ENCODE data around the gene RAB19. TPM values are rescaled to one million over a fixed set of nuclear protein-coding genes. Genes with fewer than 3 reads are reported as not detected.

RAB19 gene
- total RNA-seq, 1 experiment from 2014 or later, result 1.3 TPM

DNA sequence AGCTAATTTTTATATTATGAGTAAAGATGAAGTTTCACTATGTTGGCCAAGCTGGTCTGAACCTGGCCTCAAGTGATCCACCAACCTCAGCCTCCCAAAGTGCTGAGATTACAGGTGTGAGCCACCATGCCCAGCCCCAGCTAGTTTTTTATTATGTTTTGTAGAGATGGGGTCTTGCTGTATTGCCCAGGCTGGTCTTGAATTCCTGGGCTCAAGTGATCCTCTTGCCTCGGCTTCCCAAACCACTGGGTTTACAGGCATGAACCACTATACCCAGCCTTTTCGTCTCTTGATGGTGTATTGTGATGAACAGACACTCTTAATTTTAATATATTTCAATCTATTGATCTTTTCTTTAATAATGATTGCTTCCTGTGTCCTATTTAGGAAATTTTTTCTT, 17.7 kb downstream of the RAB19 start:
- DNase-seq, result no peak
- Histone ChIP-seq H3K4me1 (ENCODE audit: insufficient read depth, low read length) (no peaks in the 10 kb centered on the region), H3K4me2 (ENCODE audit: low read length) (no peak overlapping the region), H3K79me2 (ENCODE audit: low read length) (no peaks in the 10 kb centered on the region), H3K27ac (ENCODE audit: low read length) (no peak overlapping the region), H3F3A (ENCODE audit: low read length, unreplicated experiment) (no peaks in the 10 kb centered on the region), H3K9me3 (ENCODE audit: low read length) (no peaks in the 10 kb centered on the region), H3K27me3 (ENCODE audit: low read length) (no peaks in the 10 kb centered on the region), H3K36me3 (ENCODE audit: low read depth, low read length) (no peaks in the 10 kb centered on the region), H3K9ac (ENCODE audit: low read length) (no peak overlapping the region), H2AFZ (ENCODE audit: low read length) (no peak overlapping the region), H3K9me2 (replicated peaks; ENCODE audit: low read length) (no peaks in the 10 kb centered on the region), H3K4me3 (ENCODE audit: low read length) (no peak overlapping the region), H4K20me1 (ENCODE audit: low read length) (no peaks in the 10 kb centered on the region)
- intact Hi-C loops (cut with micrococcal nuclease), result no loop called here
- TF ChIP-seq CTCF (conservative IDR thresholded peaks at IDR 0.05; ENCODE audit: low read depth, low read length) (no peak), EZH2 (IDR thresholded peaks at IDR 0.05; ENCODE audit: low read length, unreplicated experiment) (no peak), EZH2phosphoT487 (IDR thresholded peaks at IDR 0.05; ENCODE audit: borderline replicate concordance, low read length) (no peak)
- CTCF ChIA-PET, result no interaction called here
- POLR2A ChIA-PET (ENCODE audit: unreplicated experiment), result no interaction called here
- BruUV-seq (replicated peaks), result no TSS peak
- ATAC-seq, result no peak

- no peaks in the 10 kb centered on the region for H3K79me2 ChIP-seq (ENCODE audit: low read length)
- H3K4me1 ChIP-seq (ENCODE audit: insufficient read depth, low read length), result no peaks in the 10 kb centered on the region
- CTCF ChIA-PET, result no interaction called here
- no peak overlapping the region for H3K4me2 ChIP-seq (ENCODE audit: low read length)
- no peak for TF ChIP-seq CTCF (conservative IDR thresholded peaks at IDR 0.05; ENCODE audit: low read depth, low read length)
- H3K36me3 ChIP-seq (ENCODE audit: low read depth, low read length), result no peaks in the 10 kb centered on the region
- H3K9ac ChIP-seq (ENCODE audit: low read length), result no peak overlapping the region
- intact Hi-C loops (cut with micrococcal nuclease), result no loop called here
- no peaks in the 10 kb centered on the region for H3K9me3 ChIP-seq (ENCODE audit: low read length)
- H4K20me1 ChIP-seq (ENCODE audit: low read length), result no peaks in the 10 kb centered on the region
- H3K27me3 ChIP-seq (ENCODE audit: low read length), result no peaks in the 10 kb centered on the region
- POLR2A ChIA-PET (ENCODE audit: unreplicated experiment), result no interaction called here
- no peak for DNase-seq
- no peaks in the 10 kb centered on the region for H3K9me2 ChIP-seq (replicated peaks; ENCODE audit: low read length)
- no peaks in the 10 kb centered on the region for H3F3A ChIP-seq (ENCODE audit: low read length, unreplicated experiment)
- no peak overlapping the region for H3K27ac ChIP-seq (ENCODE audit: low read length)
- no peak overlapping the region for H2AFZ ChIP-seq (ENCODE audit: low read length)
- no TSS peak for BruUV-seq (replicated peaks)
- no peak overlapping the region for H3K4me3 ChIP-seq (ENCODE audit: low read length)
- no peak for ATAC-seq
These were observed 19.6 kb downstream of the RAB19 start for GRCh38 chr7:140423501-140423900.

DNA sequence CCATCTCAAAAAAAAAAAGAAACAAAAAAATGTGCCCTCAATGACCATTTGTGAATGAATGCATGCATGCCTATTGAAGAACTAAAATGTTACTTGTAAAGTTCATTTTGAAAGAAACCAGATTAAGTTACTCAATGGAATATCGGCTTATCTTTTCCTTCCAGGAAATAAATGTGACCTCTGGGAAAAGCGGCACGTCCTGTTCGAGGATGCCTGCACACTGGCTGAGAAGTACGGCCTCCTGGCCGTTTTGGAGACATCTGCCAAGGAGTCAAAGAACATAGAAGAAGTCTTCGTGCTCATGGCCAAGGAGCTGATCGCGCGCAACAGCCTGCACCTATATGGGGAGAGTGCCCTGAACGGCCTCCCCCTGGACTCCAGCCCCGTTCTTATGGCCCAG, 21.9 kb downstream of the RAB19 start:
- H3K9me3 ChIP-seq (ENCODE audit: low read length), result no peaks in the 10 kb centered on the region
- no peaks in the 10 kb centered on the region for H3K9me2 ChIP-seq (replicated peaks; ENCODE audit: low read length)
- no peaks in the 10 kb centered on the region for H3K79me2 ChIP-seq (ENCODE audit: low read length)
- ChIA-PET POLR2A (ENCODE audit: unreplicated experiment) (no interaction called here), CTCF (no interaction called here)
- no peaks in the 10 kb centered on the region for H4K20me1 ChIP-seq (ENCODE audit: low read length)
- BruUV-seq (replicated peaks), result no TSS peak
- H3K36me3 ChIP-seq (ENCODE audit: low read depth, low read length), result no peaks in the 10 kb centered on the region
- no peak overlapping the region for H3K27ac ChIP-seq (ENCODE audit: low read length)
- DNase-seq (no peak), ATAC-seq (no peak)
- TF ChIP-seq EZH2phosphoT487 (IDR thresholded peaks at IDR 0.05; ENCODE audit: borderline replicate concordance, low read length) (no peak), CTCF (conservative IDR thresholded peaks at IDR 0.05; ENCODE audit: low read depth, low read length) (no peak), EZH2 (IDR thresholded peaks at IDR 0.05; ENCODE audit: low read length, unreplicated experiment) (no peak)
- no peak overlapping the region for H3K9ac ChIP-seq (ENCODE audit: low read length)
- intact Hi-C loops (cut with micrococcal nuclease), result no loop called here
- no peaks in the 10 kb centered on the region for H3K4me1 ChIP-seq (ENCODE audit: insufficient read depth, low read length)
- no peak overlapping the region for H3K4me2 ChIP-seq (ENCODE audit: low read length)
- no peaks in the 10 kb centered on the region for H3K27me3 ChIP-seq (ENCODE audit: low read length)
- H2AFZ ChIP-seq (ENCODE audit: low read length), result no peak overlapping the region
- no peaks in the 10 kb centered on the region for H3F3A ChIP-seq (ENCODE audit: low read length, unreplicated experiment)
- no peak overlapping the region for H3K4me3 ChIP-seq (ENCODE audit: low read length)
